Endodermal cell (in vitro differentiated cells): ENCODE measurements around the gene LCN6. TPM values are rescaled to one million over a fixed set of nuclear protein-coding genes. Genes with fewer than 3 reads are reported as not detected.

Source experiments
- DNase-seq: peaks from one replicate; pipeline ENCODE4 v3.0.0-alpha.2; 2017
- H3K27ac ChIP-seq: 2 replicates; pipeline ENCODE4 v1.5.1; 2013; ENCODE audit warnings: mild to moderate bottlenecking, low read depth, low read length, moderate library complexity
- H3K27me3 ChIP-seq: 2 replicates; pipeline ENCODE4 v1.6.1; 2013; ENCODE audit warnings: mild to moderate bottlenecking, low read length, moderate library complexity; ENCODE audit not compliant: insufficient read depth, control insufficient read depth, poor library complexity, severe bottlenecking
- H3K36me3 ChIP-seq: 2 replicates; pipeline ENCODE4 v1.7.0; 2013; ENCODE audit warnings: mild to moderate bottlenecking, low read length, moderate library complexity; ENCODE audit not compliant: control insufficient read depth, insufficient read depth
- H3K4me1 ChIP-seq: one replicate; pipeline ENCODE4 v1.7.0; 2013; ENCODE audit warnings: low read length; ENCODE audit not compliant: control insufficient read depth, insufficient read depth
- H3K4me3 ChIP-seq: 2 replicates; pipeline ENCODE4 v1.5.1; 2013; ENCODE audit warnings: mild to moderate bottlenecking, low read length, moderate library complexity
- H3K9ac ChIP-seq: 2 replicates; pipeline ENCODE4 v1.6.1; 2013; ENCODE audit warnings: mild to moderate bottlenecking, low read length, moderate library complexity; ENCODE audit not compliant: poor library complexity, severe bottlenecking; ENCODE audit errors: extremely low read depth
- H3K9me3 ChIP-seq: 2 replicates; pipeline ENCODE4 v1.6.1; 2013; ENCODE audit warnings: mild to moderate bottlenecking, low read length, moderate library complexity; ENCODE audit not compliant: control insufficient read depth
- H3K27ac Mint-ChIP-seq: 2 replicates; pipeline ENCODE4 v1.8.0; 2020; ENCODE audit warnings: mixed read lengths
- H3K27me3 Mint-ChIP-seq: 2 replicates; pipeline ENCODE4 v1.8.0; 2021; ENCODE audit warnings: mild to moderate bottlenecking, mixed read lengths; ENCODE audit not compliant: insufficient read depth
- H3K36me3 Mint-ChIP-seq: 2 replicates; pipeline ENCODE4 v1.8.0; 2020; ENCODE audit warnings: low read depth, mixed read lengths
- H3K4me1 Mint-ChIP-seq: 2 replicates; pipeline ENCODE4 v1.8.0; 2020; ENCODE audit warnings: mixed read lengths
- H3K4me3 Mint-ChIP-seq: 2 replicates; pipeline ENCODE4 v1.8.0; 2020; ENCODE audit warnings: mild to moderate bottlenecking, moderate library complexity, mixed read lengths
- H3K9me3 Mint-ChIP-seq: 2 replicates; pipeline ENCODE4 v1.8.0; 2020; ENCODE audit warnings: mild to moderate bottlenecking, mixed read lengths
- CTCF ChIP-seq: fragments of 200-600 bp; sonication (generic); conservative IDR thresholded peaks from 2 replicates; pipeline ENCODE4 v1.5.0; 2021; ENCODE audit warnings: antibody characterized with exemption, mild to moderate bottlenecking
- WGBS, 2 experiments: methylation state at CpG; one replicate each; pipeline versions ENCODE4 v1.1.5 to v1.1.7; 2013; ENCODE audit warnings: missing lambda C conversion rate in 2 of 2, mixed read lengths in 1 of 2; ENCODE audit not compliant: insufficient coverage in 1 of 2, insufficient read length in 1 of 2; 5-methylcytosine and 5-hydroxymethylcytosine counted together
- total RNA-seq, 2 donors: library from RNA; stranded (reverse); fragmentation: NEBNext Ultra II Directional in 1 of 2; extraction: Animal tissue kit (Norgen Biotek cat#: 25700) in 1 of 2; gene quantifications; 2 replicates in 1 of 2; 3 replicates in 1 of 2; pipeline ENCODE4 v1.2.1, GENCODE V29; 2021

The LCN6 gene
- total RNA-seq, 2 donors from 2014 or later, result not detected

- Histone ChIP-seq H3K27me3 (no peaks in the 10 kb centered on the region), H3K9me3 (no peaks in the 10 kb centered on the region), H3K36me3 (peaks cover 12% of the 10 kb centered on the region), H3K4me3 (no peak overlapping the region), H3K27ac (no peak overlapping the region), H3K4me1 (no peaks in the 10 kb centered on the region), H3K9ac (no peak overlapping the region)
- Mint-ChIP-seq H3K36me3 (peaks cover 18% of the 10 kb centered on the region), H3K9me3 (no peaks in the 10 kb centered on the region), H3K4me1 (peaks cover under 1% of the 10 kb centered on the region), H3K27ac (no peak overlapping the region), H3K27me3 (no peaks in the 10 kb centered on the region), H3K4me3 (no peak overlapping the region)
- WGBS, 2 experiments, result 92 to 94% methylated on average over 19 to 24 of the region's 24 CpGs
- no peak for DNase-seq
- no peak for TF ChIP-seq CTCF
These were observed 29.0 kb downstream of the LCN6 start for GRCh38 chr9:136719195-136719880.

- H3K4me1 Mint-ChIP-seq, result no peaks in the 10 kb centered on the region
- no peaks in the 10 kb centered on the region for H3K27me3 Mint-ChIP-seq
- no peaks in the 10 kb centered on the region for H3K9me3 ChIP-seq
- H3K36me3 ChIP-seq, result peaks cover 4% of the 10 kb centered on the region
- H3K9ac ChIP-seq, result no peak overlapping the region
- H3K36me3 Mint-ChIP-seq, result peaks cover 10% of the 10 kb centered on the region
- no peak for DNase-seq
- no peaks in the 10 kb centered on the region for H3K9me3 Mint-ChIP-seq
- no peaks in the 10 kb centered on the region for H3K4me1 ChIP-seq
- 94 to 97% methylated on average over 10 to 20 of the region's 20 CpGs for WGBS, 2 experiments
- no peak overlapping the region for H3K4me3 Mint-ChIP-seq
- TF ChIP-seq CTCF, result no peak
- no peaks in the 10 kb centered on the region for H3K27me3 ChIP-seq
- no peak overlapping the region for H3K4me3 ChIP-seq
- no peak overlapping the region for H3K27ac ChIP-seq
- H3K27ac Mint-ChIP-seq, result peak overlapping the region; percentile 74
These were observed 29.8 kb downstream of the LCN6 start for GRCh38 chr9:136718345-136719194.

- H3K27ac ChIP-seq, result no peak overlapping the region
- H3K4me3 ChIP-seq, result no peak overlapping the region
- no peak for DNase-seq
- Mint-ChIP-seq H3K27me3 (no peaks in the 10 kb centered on the region), H3K9me3 (no peaks in the 10 kb centered on the region), H3K4me1 (no peaks in the 10 kb centered on the region), H3K36me3 (peaks cover 9% of the 10 kb centered on the region), H3K4me3 (no peak overlapping the region), H3K27ac (no peak overlapping the region)
- H3K9me3 ChIP-seq, result no peaks in the 10 kb centered on the region
- H3K4me1 ChIP-seq, result no peaks in the 10 kb centered on the region
- no peak overlapping the region for H3K9ac ChIP-seq
- no peaks in the 10 kb centered on the region for H3K36me3 ChIP-seq
- TF ChIP-seq CTCF, result no peak
- no peaks in the 10 kb centered on the region for H3K27me3 ChIP-seq
- 89 to 98% methylated on average over 10 to 16 of the region's 16 CpGs for WGBS, 2 experiments
These were observed 30.9 kb downstream of the LCN6 start for GRCh38 chr9:136717399-136717798.
